ENCODE data around the gene CBX1. TPM values are rescaled to one million over a fixed set of nuclear protein-coding genes. Genes with fewer than 3 reads are reported as not detected.

Gene CBX1
- total and polyA plus RNA-seq, 2 donors (not counting 3 experiments of a cell fraction or from before 2014, with no cell fraction given) = 20.4 to 95.2 TPM

DNA sequence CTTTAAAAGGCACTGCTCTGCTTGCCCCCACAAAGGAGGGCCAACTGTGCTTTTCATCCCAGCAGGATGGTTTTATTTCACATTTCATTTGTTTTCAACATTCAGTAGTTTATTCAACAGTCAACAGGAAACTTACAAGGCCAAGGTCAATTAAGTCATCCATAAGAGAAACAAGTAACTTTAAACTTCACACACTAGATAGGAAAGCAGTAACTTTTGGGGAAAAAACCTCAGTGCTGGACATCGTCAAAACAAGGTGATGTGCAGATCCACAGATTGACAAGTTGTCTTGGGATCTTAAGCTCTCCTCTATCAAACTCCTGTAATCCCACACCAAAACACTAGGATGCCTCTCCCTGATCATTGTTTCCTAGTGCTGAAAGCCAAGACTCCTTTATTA, 34.6 kb downstream of the CBX1 start:
- H4K20me1 ChIP-seq (replicated peaks; ENCODE audit: control insufficient read depth, extremely low read depth, insufficient read depth, low read length) = peaks cover 2% of the 10 kb centered on the region
- H2AFZ ChIP-seq (ENCODE audit: low read depth, low read length) = no peak overlapping the region
- intact Hi-C loops (cut with micrococcal nuclease) = loop anchor here (2.0 kb wide), 1 partner anchor 18 kb away; the partner anchor contains the start of gene NFE2L1
- H3K9me1 ChIP-seq (replicated peaks; ENCODE audit: control insufficient read depth, extremely low read depth, insufficient read depth, low read length) = no peaks in the 10 kb centered on the region
- no peaks in the 10 kb centered on the region for H3K27me3 ChIP-seq (ENCODE audit: control insufficient read depth in 2 of 2, insufficient read depth in 2 of 2, low read length in 2 of 2)
- no peak overlapping the region for H3K27ac ChIP-seq (ENCODE audit: insufficient read depth, low read depth, low read length)
- no peaks in the 10 kb centered on the region for H3K9me3 ChIP-seq (replicated peaks; ENCODE audit: control insufficient read depth, insufficient read depth, low read length)
- no peak for TF ChIP-seq FOS (IDR thresholded peaks at IDR 0.05; ENCODE audit: borderline replicate concordance, insufficient read depth, low read length)
- TF ChIP-seq GATA2 (IDR thresholded peaks at IDR 0.05; ENCODE audit: insufficient read depth, insufficient read length, low read depth, low read length) = no peak
- TF ChIP-seq EZH2 (IDR thresholded peaks at IDR 0.05; ENCODE audit: borderline replicate concordance, low read depth, low read length, severe bottlenecking) = no peak
- no peak for TF ChIP-seq POLR2AphosphoS5 (IDR thresholded peaks at IDR 0.05; ENCODE audit: insufficient read depth, low read depth, low read length)
- no peak for TF ChIP-seq CTCF (IDR thresholded peaks at IDR 0.05; ENCODE audit: extremely low read depth in 1 of 2, insufficient read depth in 1 of 2, low read depth in 1 of 2, low read length in 2 of 2)
- TF ChIP-seq POLR2A (IDR thresholded peaks at IDR 0.05; ENCODE audit: low read depth, low read length) = no peak
- TF ChIP-seq JUN (IDR thresholded peaks at IDR 0.05; ENCODE audit: borderline replicate concordance, insufficient read depth, insufficient read length, low read depth) = no peak
- no peak for TF ChIP-seq MAX (IDR thresholded peaks at IDR 0.05; ENCODE audit: insufficient read depth, insufficient read length)
- no peak for TF ChIP-seq MYC (IDR thresholded peaks at IDR 0.05; ENCODE audit: low read depth, low read length)
- H3K4me2 ChIP-seq (ENCODE audit: insufficient read depth, low read length) = peak overlapping the region; percentile 3
- ChIA-PET CTCF (interaction anchor here (0.6 to 5.8 kb wide), 15 partner anchors 9 to 67 kb away, joined by 3 to 79 read pairs (median 4); partner anchors contain the start of gene COPZ2), POLR2A (no interaction called here)
- dilution Hi-C loops (cut with MboI; ENCODE audit: extremely low pct_ligation_motif_present, low sequenced_read_pairs) = no loop called here
- no peak overlapping the region for H3K9ac ChIP-seq (replicated peaks; ENCODE audit: extremely low read depth, insufficient read depth, low read length)
- H3K4me3 ChIP-seq (replicated peaks in 1 of 3; ENCODE audit: insufficient read depth in 1 of 3, low read depth in 1 of 3, low read length in 3 of 3) = no peak overlapping the region
- H3K36me3 ChIP-seq (ENCODE audit: control insufficient read depth in 2 of 2, extremely low read depth in 1 of 2, insufficient read depth in 2 of 2, low read length in 2 of 2) = peaks cover 16 to 18% of the 10 kb centered on the region in 2 experiments
- H3K4me1 ChIP-seq (ENCODE audit: control insufficient read depth, extremely low read depth, insufficient read depth, low read length) = peaks cover 14% of the 10 kb centered on the region
- DNase-seq (ENCODE audit: low read depth, low spot score) = peak; percentile 81
- H3K79me2 ChIP-seq (ENCODE audit: control insufficient read depth, insufficient read depth, low read length) = peaks cover 10% of the 10 kb centered on the region
- peak; percentile 52 for FAIRE-seq
- BruUV-seq (replicated peaks) = no TSS peak
